HEK293 (cell line): ENCODE data around the gene S100B.

Experiments
- CTCF ChIA-PET: fragments of 350-600 bp; formaldehyde crosslinking; extraction: SDS; loops from one replicate; lab custom pipeline; 2021; ENCODE audit warnings: antibody characterized with exemption; lab: Yijun Ruan, JAX
- POLR2A ChIA-PET: fragments of 300-600 bp; formaldehyde crosslinking; extraction: SDS; loops from one replicate; lab custom pipeline; 2020; ENCODE audit warnings: antibody characterized with exemption, inconsistent platforms; lab: Yijun Ruan, JAX
- H3K27ac ChIP-seq: fragments of 200-500 bp; sonication (Bioruptor generic); 2 replicates; pipeline ENCODE4 v1.5.1; 2014; ENCODE audit warnings: low read depth, low read length, control low read depth, inconsistent platforms; ENCODE audit errors: extremely low read depth
- H3K36me3 ChIP-seq, 2 experiments: fragments of 200-500 bp in 1 of 2; sonication (Bioruptor generic) in 1 of 2; 1 replicate in 1 of 2; 2 replicates in 1 of 2; pipeline ENCODE4 v1.5.1; 2014 to 2017; ENCODE audit warnings: inconsistent platforms in 2 of 2, low read length in 2 of 2; ENCODE audit not compliant: control insufficient read depth in 2 of 2, insufficient read depth in 1 of 2
- H3K4me1 ChIP-seq: fragments of 200-500 bp; sonication (Bioruptor generic); 2 replicates; pipeline ENCODE4 v1.5.1; 2014; ENCODE audit warnings: mild to moderate bottlenecking, low read length, inconsistent platforms; ENCODE audit not compliant: control insufficient read depth, insufficient read depth
- H3K4me3 ChIP-seq: 2 replicates; pipeline ENCODE4 v1.5.1; 2011; ENCODE audit warnings: low read depth, mild to moderate bottlenecking, control low read depth, low read length, moderate library complexity
- H3K9me3 ChIP-seq: fragments of 200-500 bp; sonication (Bioruptor generic); 2 replicates; pipeline ENCODE4 v1.5.1; 2014; ENCODE audit warnings: low read depth, low read length, inconsistent platforms; ENCODE audit not compliant: control insufficient read depth, insufficient read depth
- KLF10 ChIP-seq: fragments of 450-650 bp; IDR thresholded peaks from 2 replicates; pipeline ENCODE4 v1.5.1; 2018; ENCODE audit warnings: missing biosample characterization, mild to moderate bottlenecking, missing genetic modification characterization
- KLF17 ChIP-seq: fragments of 450-650 bp; formaldehyde crosslinking; IDR thresholded peaks from 2 replicates; pipeline ENCODE4 v1.5.1; 2016; ENCODE audit warnings: missing biosample characterization, missing genetic modification characterization
- MYNN ChIP-seq: fragments of 450-650 bp; formaldehyde crosslinking; IDR thresholded peaks from 2 replicates; pipeline ENCODE4 v1.5.1; 2016; ENCODE audit warnings: missing biosample characterization, missing genetic modification characterization, borderline replicate concordance
- OVOL3 ChIP-seq: fragments of 450-650 bp; formaldehyde crosslinking; IDR thresholded peaks from 2 replicates; pipeline ENCODE4 v1.5.1; 2016; ENCODE audit warnings: missing biosample characterization, missing genetic modification characterization
- TRIM28 ChIP-seq: IDR thresholded peaks from 2 replicates; pipeline ENCODE4 v1.6.1; 2011; ENCODE audit warnings: low read length, control low read depth, borderline replicate concordance
- ZBTB10 ChIP-seq: fragments of 450-650 bp; formaldehyde crosslinking; IDR thresholded peaks from 2 replicates; pipeline ENCODE4 v1.5.1; 2016; ENCODE audit warnings: missing biosample characterization, missing genetic modification characterization
- ZFP41 ChIP-seq: fragments of 450-650 bp; formaldehyde crosslinking; IDR thresholded peaks from 2 replicates; pipeline ENCODE4 v1.5.1; 2016; ENCODE audit warnings: missing biosample characterization, missing genetic modification characterization, borderline replicate concordance
- ZNF133 ChIP-seq: fragments of 450-650 bp; formaldehyde crosslinking; IDR thresholded peaks from 2 replicates; pipeline ENCODE4 v1.5.1; 2016; ENCODE audit warnings: missing biosample characterization, missing genetic modification characterization
- ZNF140 ChIP-seq: fragments of 450-650 bp; formaldehyde crosslinking; IDR thresholded peaks from 2 replicates; pipeline ENCODE4 v1.5.1; 2016; ENCODE audit warnings: missing biosample characterization, missing genetic modification characterization
- ZNF146 ChIP-seq: fragments of 450-650 bp; formaldehyde crosslinking; IDR thresholded peaks from 2 replicates; pipeline ENCODE4 v1.5.1; 2016; ENCODE audit warnings: missing biosample characterization, missing genetic modification characterization
- ZNF473 ChIP-seq: fragments of 450-650 bp; formaldehyde crosslinking; IDR thresholded peaks from 2 replicates; pipeline ENCODE4 v1.5.1; 2017; ENCODE audit warnings: missing biosample characterization, missing genetic modification characterization
- ZNF514 ChIP-seq: fragments of 450-650 bp; formaldehyde crosslinking; IDR thresholded peaks from 2 replicates; pipeline ENCODE4 v1.5.1; 2016; ENCODE audit warnings: missing biosample characterization, missing genetic modification characterization
- ZNF707 ChIP-seq: fragments of 450-650 bp; formaldehyde crosslinking; IDR thresholded peaks from 2 replicates; pipeline ENCODE4 v1.5.1; 2016; ENCODE audit warnings: missing biosample characterization, missing genetic modification characterization
- ZNF791 ChIP-seq: fragments of 450-650 bp; formaldehyde crosslinking; IDR thresholded peaks from 2 replicates; pipeline ENCODE4 v1.5.1; 2016; ENCODE audit warnings: missing biosample characterization, missing genetic modification characterization
- ZSCAN23 ChIP-seq: fragments of 450-650 bp; formaldehyde crosslinking; IDR thresholded peaks from 2 replicates; pipeline ENCODE4 v1.5.1; 2016; ENCODE audit warnings: missing biosample characterization, missing genetic modification characterization
- TF ChIP-seq, protein P1 (sequence below): fragments of 450-650 bp; formaldehyde crosslinking; IDR thresholded peaks from 2 replicates; pipeline ENCODE4 v1.5.1; 2016; ENCODE audit warnings: missing biosample characterization, missing genetic modification characterization, low read depth
- TF ChIP-seq, protein P2 (sequence below): fragments of 450-650 bp; formaldehyde crosslinking; IDR thresholded peaks from 2 replicates; pipeline ENCODE4 v1.5.1; 2016; ENCODE audit warnings: missing biosample characterization, missing genetic modification characterization
- TF ChIP-seq, protein P3 (sequence below): fragments of 450-650 bp; formaldehyde crosslinking; IDR thresholded peaks from 2 replicates; pipeline ENCODE4 v1.5.1; 2016; ENCODE audit warnings: missing biosample characterization, missing genetic modification characterization
- TF ChIP-seq, protein P4 (sequence below): fragments of 450-650 bp; formaldehyde crosslinking; IDR thresholded peaks from 2 replicates; pipeline ENCODE4 v1.5.1; 2016; ENCODE audit warnings: missing biosample characterization, missing genetic modification characterization
- TF ChIP-seq, protein P5 (sequence below): fragments of 450-650 bp; formaldehyde crosslinking; IDR thresholded peaks from 2 replicates; pipeline ENCODE4 v1.5.1; 2017; ENCODE audit warnings: missing biosample characterization, mild to moderate bottlenecking, missing genetic modification characterization, moderate library complexity

Gene S100B

DNA sequence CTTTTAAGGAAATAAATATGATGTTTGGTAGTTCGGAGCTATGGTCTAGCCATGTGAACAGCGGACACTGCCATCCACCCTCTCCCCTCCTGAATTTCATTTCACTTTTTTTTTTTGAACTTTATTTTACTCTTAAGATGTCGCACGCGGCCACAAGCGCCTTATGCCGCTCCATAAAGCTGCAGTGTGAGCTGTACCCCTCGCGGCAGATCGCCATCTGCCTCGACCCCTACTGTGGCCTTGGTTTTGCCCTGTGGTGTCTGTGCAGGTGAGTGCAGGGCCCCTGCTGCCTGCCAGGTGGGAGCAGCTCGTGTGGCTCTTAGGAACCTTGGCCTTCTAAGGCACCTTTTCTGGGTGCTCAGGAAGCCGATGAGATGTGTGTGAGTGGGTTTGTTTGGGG is 48.1 kb downstream of the S100B start (continued):
- no peak for TF ChIP-seq ZBTB10 (tag by site-specific recombination)
- TF ChIP-seq ZNF140 = no peak
- TF ChIP-seq ZFP41 (tag by site-specific recombination) = no peak
- TF ChIP-seq, protein P1, sequence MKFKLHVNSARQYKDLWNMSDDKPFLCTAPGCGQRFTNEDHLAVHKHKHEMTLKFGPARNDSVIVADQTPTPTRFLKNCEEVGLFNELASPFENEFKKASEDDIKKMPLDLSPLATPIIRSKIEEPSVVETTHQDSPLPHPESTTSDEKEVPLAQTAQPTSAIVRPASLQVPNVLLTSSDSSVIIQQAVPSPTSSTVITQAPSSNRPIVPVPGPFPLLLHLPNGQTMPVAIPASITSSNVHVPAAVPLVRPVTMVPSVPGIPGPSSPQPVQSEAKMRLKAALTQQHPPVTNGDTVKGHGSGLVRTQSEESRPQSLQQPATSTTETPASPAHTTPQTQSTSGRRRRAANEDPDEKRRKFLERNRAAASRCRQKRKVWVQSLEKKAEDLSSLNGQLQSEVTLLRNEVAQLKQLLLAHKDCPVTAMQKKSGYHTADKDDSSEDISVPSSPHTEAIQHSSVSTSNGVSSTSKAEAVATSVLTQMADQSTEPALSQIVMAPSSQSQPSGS (tag by site-specific recombination) = no peak
- TF ChIP-seq MYNN (tag by site-specific recombination) = no peak
- TF ChIP-seq ZNF791 = no peak
- no peak for TF ChIP-seq ZNF514 (tag by site-specific recombination)
- TF ChIP-seq, all 188 proteins: peak for 0

- ChIA-PET CTCF (no interaction called here), POLR2A (no interaction called here)
- Histone ChIP-seq H3K36me3 (peaks cover 7 to 79% of the 10 kb centered on the region in 2 experiments), H3K27ac (no peak overlapping the region), H3K4me1 (no peaks in the 10 kb centered on the region), H3K4me3 (no peak overlapping the region), H3K9me3 (no peaks in the 10 kb centered on the region)
- no peak for TF ChIP-seq OVOL3
- no peak for TF ChIP-seq ZNF133 (tag by site-specific recombination)
- TF ChIP-seq, protein P2, sequence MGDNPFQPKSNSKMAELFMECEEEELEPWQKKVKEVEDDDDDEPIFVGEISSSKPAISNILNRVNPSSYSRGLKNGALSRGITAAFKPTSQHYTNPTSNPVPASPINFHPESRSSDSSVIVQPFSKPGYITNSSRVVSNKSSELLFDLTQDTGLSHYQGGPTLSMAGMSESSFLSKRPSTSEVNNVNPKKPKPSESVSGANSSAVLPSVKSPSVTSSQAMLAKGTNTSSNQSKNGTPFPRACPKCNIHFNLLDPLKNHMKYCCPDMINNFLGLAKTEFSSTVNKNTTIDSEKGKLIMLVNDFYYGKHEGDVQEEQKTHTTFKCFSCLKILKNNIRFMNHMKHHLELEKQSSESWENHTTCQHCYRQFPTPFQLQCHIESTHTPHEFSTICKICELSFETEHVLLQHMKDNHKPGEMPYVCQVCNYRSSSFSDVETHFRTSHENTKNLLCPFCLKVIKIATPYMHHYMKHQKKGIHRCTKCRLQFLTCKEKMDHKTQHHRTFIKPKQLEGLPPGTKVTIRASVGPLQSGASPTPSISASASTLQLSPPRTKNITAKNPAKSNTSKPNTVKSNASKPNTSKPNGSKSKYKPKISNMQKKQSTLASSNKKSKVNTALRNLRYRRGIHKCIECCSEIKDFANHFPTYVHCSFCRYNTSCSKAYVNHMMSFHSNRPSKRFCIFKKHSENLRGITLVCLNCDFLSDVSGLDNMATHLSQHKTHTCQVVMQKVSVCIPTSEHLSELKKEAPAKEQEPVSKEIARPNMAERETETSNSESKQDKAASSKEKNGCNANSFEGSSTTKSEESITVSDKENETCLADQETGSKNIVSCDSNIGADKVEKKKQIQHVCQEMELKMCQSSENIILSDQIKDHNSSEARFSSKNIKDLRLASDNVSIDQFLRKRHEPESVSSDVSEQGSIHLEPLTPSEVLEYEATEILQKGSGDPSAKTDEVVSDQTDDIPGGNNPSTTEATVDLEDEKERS (tag by site-specific recombination) = no peak
- TF ChIP-seq, protein P3, sequence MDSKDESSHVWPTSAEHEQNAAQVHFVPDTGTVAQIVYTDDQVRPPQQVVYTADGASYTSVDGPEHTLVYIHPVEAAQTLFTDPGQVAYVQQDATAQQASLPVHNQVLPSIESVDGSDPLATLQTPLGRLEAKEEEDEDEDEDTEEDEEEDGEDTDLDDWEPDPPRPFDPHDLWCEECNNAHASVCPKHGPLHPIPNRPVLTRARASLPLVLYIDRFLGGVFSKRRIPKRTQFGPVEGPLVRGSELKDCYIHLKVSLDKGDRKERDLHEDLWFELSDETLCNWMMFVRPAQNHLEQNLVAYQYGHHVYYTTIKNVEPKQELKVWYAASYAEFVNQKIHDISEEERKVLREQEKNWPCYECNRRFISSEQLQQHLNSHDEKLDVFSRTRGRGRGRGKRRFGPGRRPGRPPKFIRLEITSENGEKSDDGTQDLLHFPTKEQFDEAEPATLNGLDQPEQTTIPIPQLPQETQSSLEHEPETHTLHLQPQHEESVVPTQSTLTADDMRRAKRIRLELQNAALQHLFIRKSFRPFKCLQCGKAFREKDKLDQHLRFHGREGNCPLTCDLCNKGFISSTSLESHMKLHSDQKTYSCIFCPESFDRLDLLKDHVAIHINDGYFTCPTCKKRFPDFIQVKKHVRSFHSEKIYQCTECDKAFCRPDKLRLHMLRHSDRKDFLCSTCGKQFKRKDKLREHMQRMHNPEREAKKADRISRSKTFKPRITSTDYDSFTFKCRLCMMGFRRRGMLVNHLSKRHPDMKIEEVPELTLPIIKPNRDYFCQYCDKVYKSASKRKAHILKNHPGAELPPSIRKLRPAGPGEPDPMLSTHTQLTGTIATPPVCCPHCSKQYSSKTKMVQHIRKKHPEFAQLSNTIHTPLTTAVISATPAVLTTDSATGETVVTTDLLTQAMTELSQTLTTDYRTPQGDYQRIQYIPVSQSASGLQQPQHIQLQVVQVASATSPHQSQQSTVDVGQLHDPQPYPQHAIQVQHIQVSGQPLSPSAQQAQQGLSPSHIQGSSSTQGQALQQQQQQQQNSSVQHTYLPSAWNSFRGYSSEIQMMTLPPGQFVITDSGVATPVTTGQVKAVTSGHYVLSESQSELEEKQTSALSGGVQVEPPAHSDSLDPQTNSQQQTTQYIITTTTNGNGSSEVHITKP (tag by site-specific recombination) = no peak
- TF ChIP-seq ZNF473 (tag by site-specific recombination) = no peak
- TF ChIP-seq KLF17 (tag by site-specific recombination) = no peak
- no peak for TF ChIP-seq ZNF707
- TF ChIP-seq ZNF146 (tag by site-specific recombination) = no peak
- TF ChIP-seq, protein P4, sequence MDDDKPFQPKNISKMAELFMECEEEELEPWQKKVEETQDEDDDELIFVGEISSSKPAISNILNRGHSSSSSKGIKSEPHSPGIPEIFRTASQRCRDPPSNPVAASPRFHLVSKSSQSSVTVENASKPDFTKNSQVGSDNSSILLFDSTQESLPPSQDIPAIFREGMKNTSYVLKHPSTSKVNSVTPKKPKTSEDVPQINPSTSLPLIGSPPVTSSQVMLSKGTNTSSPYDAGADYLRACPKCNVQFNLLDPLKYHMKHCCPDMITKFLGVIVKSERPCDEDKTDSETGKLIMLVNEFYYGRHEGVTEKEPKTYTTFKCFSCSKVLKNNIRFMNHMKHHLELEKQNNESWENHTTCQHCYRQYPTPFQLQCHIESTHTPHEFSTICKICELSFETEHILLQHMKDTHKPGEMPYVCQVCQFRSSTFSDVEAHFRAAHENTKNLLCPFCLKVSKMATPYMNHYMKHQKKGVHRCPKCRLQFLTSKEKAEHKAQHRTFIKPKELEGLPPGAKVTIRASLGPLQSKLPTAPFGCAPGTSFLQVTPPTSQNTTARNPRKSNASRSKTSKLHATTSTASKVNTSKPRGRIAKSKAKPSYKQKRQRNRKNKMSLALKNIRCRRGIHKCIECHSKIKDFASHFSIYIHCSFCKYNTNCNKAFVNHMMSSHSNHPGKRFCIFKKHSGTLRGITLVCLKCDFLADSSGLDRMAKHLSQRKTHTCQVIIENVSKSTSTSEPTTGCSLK (tag by site-specific recombination) = no peak
- no peak for TF ChIP-seq TRIM28
- TF ChIP-seq KLF10 = no peak
- TF ChIP-seq, protein P5, sequence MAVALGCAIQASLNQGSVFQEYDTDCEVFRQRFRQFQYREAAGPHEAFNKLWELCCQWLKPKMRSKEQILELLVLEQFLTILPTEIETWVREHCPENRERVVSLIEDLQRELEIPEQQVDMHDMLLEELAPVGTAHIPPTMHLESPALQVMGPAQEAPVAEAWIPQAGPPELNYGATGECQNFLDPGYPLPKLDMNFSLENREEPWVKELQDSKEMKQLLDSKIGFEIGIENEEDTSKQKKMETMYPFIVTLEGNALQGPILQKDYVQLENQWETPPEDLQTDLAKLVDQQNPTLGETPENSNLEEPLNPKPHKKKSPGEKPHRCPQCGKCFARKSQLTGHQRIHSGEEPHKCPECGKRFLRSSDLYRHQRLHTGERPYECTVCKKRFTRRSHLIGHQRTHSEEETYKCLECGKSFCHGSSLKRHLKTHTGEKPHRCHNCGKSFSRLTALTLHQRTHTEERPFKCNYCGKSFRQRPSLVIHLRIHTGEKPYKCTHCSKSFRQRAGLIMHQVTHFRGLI (tag by site-specific recombination) = no peak
- no peak for TF ChIP-seq ZSCAN23
Observed at GRCh38 chr21:46555678-46556077, 49.2 kb downstream of the S100B start.
